ENCODE data around the gene DPH3. TPM values are rescaled to one million over a fixed set of nuclear protein-coding genes. Genes with fewer than 3 reads are reported as not detected.

Gene DPH3
- total RNA-seq, 1 donor from 2014 or later = 61.5 TPM

DNA sequence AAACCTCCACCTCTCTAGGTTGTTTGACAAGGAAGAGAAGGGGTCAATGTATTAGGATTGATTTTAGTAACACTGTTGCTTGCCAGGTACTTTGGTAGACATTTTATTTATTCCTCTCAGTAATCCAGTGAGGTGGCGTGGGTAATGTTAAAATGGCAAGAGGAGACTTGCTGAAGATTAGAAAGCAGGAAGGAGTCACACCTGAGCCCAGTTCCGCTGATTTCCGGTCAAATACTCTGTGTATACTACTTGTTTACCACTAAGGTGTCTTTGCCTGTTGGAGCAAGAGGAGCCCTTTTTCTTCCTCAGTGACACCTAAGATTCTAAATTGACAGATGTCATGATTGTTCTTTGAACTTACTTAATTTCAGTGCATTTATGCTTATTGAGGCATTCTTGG is 2.0 kb upstream of the DPH3 start:
- no peak for DNase-seq (ENCODE audit: low read depth)
- Mint-ChIP-seq H3K4me1 (ENCODE audit: low read depth, unreplicated experiment) (peaks cover 7% of the 10 kb centered on the region), H3K4me3 (ENCODE audit: unreplicated experiment) (no peak overlapping the region), H3K27ac (ENCODE audit: unreplicated experiment) (no peak overlapping the region), H3K36me3 (ENCODE audit: low read depth, unreplicated experiment) (peaks cover 3% of the 10 kb centered on the region), H3K9me3 (ENCODE audit: unreplicated experiment) (no peaks in the 10 kb centered on the region), H3K27me3 (ENCODE audit: low read depth, unreplicated experiment) (no peaks in the 10 kb centered on the region)
- Histone ChIP-seq H3K4me2 (ENCODE audit: low read length) (no peak overlapping the region), H3K27me3 (ENCODE audit: insufficient read depth, low read length) (no peaks in the 10 kb centered on the region), H4K20me1 (ENCODE audit: insufficient read depth, low read length) (peaks cover 12% of the 10 kb centered on the region), H3K9me3 (ENCODE audit: insufficient read depth, low read depth, low read length) (no peaks in the 10 kb centered on the region), H3K79me2 (ENCODE audit: insufficient read depth, low read length) (peaks cover 55% of the 10 kb centered on the region), H3K4me1 (ENCODE audit: insufficient read depth, low read length) (peaks cover 5% of the 10 kb centered on the region), H3K27ac (ENCODE audit: low read depth, low read length) (no peak overlapping the region), H2AFZ (ENCODE audit: low read depth, low read length) (no peak overlapping the region), H3K36me3 (ENCODE audit: insufficient read depth, low read length) (peaks cover 6% of the 10 kb centered on the region), H3K4me3 (ENCODE audit: insufficient read depth, low read depth, low read length) (no peak overlapping the region), H3K9ac (ENCODE audit: low read length) (no peak overlapping the region)
- no peak for TF ChIP-seq EZH2 (IDR thresholded peaks at IDR 0.05; ENCODE audit: insufficient read depth, low read length)
- TF ChIP-seq, protein P1, sequence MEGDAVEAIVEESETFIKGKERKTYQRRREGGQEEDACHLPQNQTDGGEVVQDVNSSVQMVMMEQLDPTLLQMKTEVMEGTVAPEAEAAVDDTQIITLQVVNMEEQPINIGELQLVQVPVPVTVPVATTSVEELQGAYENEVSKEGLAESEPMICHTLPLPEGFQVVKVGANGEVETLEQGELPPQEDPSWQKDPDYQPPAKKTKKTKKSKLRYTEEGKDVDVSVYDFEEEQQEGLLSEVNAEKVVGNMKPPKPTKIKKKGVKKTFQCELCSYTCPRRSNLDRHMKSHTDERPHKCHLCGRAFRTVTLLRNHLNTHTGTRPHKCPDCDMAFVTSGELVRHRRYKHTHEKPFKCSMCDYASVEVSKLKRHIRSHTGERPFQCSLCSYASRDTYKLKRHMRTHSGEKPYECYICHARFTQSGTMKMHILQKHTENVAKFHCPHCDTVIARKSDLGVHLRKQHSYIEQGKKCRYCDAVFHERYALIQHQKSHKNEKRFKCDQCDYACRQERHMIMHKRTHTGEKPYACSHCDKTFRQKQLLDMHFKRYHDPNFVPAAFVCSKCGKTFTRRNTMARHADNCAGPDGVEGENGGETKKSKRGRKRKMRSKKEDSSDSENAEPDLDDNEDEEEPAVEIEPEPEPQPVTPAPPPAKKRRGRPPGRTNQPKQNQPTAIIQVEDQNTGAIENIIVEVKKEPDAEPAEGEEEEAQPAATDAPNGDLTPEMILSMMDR (IDR thresholded peaks at IDR 0.05; ENCODE audit: insufficient read depth, low read depth, low read length) = no peak
- FAIRE-seq = no peak

DNA sequence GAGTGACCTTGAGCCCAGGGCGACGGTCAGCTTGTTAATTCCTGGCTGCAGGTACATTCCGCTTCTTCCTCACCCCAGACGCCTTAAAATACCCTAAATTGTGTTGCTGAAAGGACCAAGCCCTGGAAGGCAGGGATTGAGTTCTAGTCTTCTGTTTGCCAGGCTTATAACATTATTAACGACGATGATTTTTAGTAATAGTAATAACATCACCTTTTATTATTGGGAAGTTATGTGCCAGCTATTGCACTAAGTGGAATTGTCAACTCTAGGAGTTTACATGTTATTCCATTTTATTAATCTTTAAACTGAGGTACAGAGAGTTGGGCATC is 678 bp upstream of the DPH3 start:
- Mint-ChIP-seq H3K27ac (ENCODE audit: unreplicated experiment) (peak overlapping the region; percentile 99), H3K27me3 (ENCODE audit: low read depth, unreplicated experiment) (no peaks in the 10 kb centered on the region), H3K4me1 (ENCODE audit: low read depth, unreplicated experiment) (peaks cover 7% of the 10 kb centered on the region), H3K36me3 (ENCODE audit: low read depth, unreplicated experiment) (peaks cover 2% of the 10 kb centered on the region), H3K4me3 (ENCODE audit: unreplicated experiment) (peak overlapping the region; percentile 90), H3K9me3 (ENCODE audit: unreplicated experiment) (no peaks in the 10 kb centered on the region)
- peak overlapping the region; percentile 89 for H3K4me2 ChIP-seq (ENCODE audit: low read length)
- H4K20me1 ChIP-seq (ENCODE audit: insufficient read depth, low read length) = peaks cover 19% of the 10 kb centered on the region
- DNase-seq (ENCODE audit: low read depth) (no peak), FAIRE-seq (no peak)
- no peaks in the 10 kb centered on the region for H3K36me3 ChIP-seq (ENCODE audit: insufficient read depth, low read length)
- no peaks in the 10 kb centered on the region for H3K9me3 ChIP-seq (ENCODE audit: insufficient read depth, low read depth, low read length)
- H3K4me1 ChIP-seq (ENCODE audit: insufficient read depth, low read length) = peaks cover 5% of the 10 kb centered on the region
- H3K9ac ChIP-seq (ENCODE audit: low read length) = peak overlapping the region; percentile 98
- H2AFZ ChIP-seq (ENCODE audit: low read depth, low read length) = peak overlapping the region; percentile 91
- H3K27ac ChIP-seq (ENCODE audit: low read depth, low read length) = peak overlapping the region; percentile 93
- peaks cover 64% of the 10 kb centered on the region for H3K79me2 ChIP-seq (ENCODE audit: insufficient read depth, low read length)
- peak overlapping the region; percentile 96 for H3K4me3 ChIP-seq (ENCODE audit: insufficient read depth, low read depth, low read length)
- H3K27me3 ChIP-seq (ENCODE audit: insufficient read depth, low read length) = no peaks in the 10 kb centered on the region
- TF ChIP-seq, protein P1 (IDR thresholded peaks at IDR 0.05; ENCODE audit: insufficient read depth, low read depth, low read length) = no peak
- no peak for TF ChIP-seq EZH2 (IDR thresholded peaks at IDR 0.05; ENCODE audit: insufficient read depth, low read length)

DNA sequence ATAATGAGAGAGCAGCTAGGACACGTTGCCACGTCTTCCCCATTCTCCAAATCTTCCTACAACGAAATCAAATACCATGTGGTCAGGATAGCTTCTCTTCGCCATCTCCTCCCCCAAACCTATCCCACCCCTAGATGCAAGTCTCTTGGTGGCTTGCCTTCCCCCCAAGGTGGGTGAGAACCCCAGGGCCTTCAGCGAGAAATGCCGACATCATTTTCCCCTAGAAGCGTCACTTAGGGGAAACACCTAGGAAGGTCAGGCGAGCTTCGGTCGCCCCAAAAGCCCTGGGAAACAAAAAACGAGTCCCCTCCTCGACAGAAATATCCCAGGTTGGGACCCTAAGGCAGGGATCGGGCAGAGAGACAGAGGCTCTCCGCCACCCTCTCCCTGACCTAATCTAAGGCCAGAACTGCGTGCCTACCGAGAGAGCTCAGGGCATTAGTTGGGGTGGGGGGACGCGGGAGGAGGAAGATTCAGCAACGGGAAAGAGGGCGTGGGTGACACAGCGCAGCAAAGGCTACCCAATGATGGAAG is 502 bp downstream of the DPH3 start:
- Mint-ChIP-seq H3K4me1 (ENCODE audit: low read depth, unreplicated experiment) (peaks cover 7% of the 10 kb centered on the region), H3K27me3 (ENCODE audit: low read depth, unreplicated experiment) (no peaks in the 10 kb centered on the region), H3K27ac (ENCODE audit: unreplicated experiment) (peak overlapping the region; percentile 99), H3K36me3 (ENCODE audit: low read depth, unreplicated experiment) (peaks cover 5% of the 10 kb centered on the region), H3K9me3 (ENCODE audit: unreplicated experiment) (no peaks in the 10 kb centered on the region), H3K4me3 (ENCODE audit: unreplicated experiment) (peak overlapping the region; percentile 90)
- Histone ChIP-seq H3K36me3 (ENCODE audit: insufficient read depth, low read length) (peaks cover 8% of the 10 kb centered on the region), H3K9ac (ENCODE audit: low read length) (peak overlapping the region; percentile 98), H3K27me3 (ENCODE audit: insufficient read depth, low read length) (no peaks in the 10 kb centered on the region), H3K4me3 (ENCODE audit: insufficient read depth, low read depth, low read length) (peak overlapping the region; percentile 96), H3K4me2 (ENCODE audit: low read length) (peak overlapping the region; percentile 89), H4K20me1 (ENCODE audit: insufficient read depth, low read length) (peaks cover 19% of the 10 kb centered on the region), H3K4me1 (ENCODE audit: insufficient read depth, low read length) (peaks cover 5% of the 10 kb centered on the region), H3K27ac (ENCODE audit: low read depth, low read length) (peak overlapping the region; percentile 93), H2AFZ (ENCODE audit: low read depth, low read length) (peak overlapping the region; percentile 95), H3K79me2 (ENCODE audit: insufficient read depth, low read length) (peaks cover 64% of the 10 kb centered on the region), H3K9me3 (ENCODE audit: insufficient read depth, low read depth, low read length) (no peaks in the 10 kb centered on the region)
- FAIRE-seq (no peak), DNase-seq (ENCODE audit: low read depth) (peak; percentile 7)
- no peak for TF ChIP-seq EZH2 (IDR thresholded peaks at IDR 0.05; ENCODE audit: insufficient read depth, low read length)
- TF ChIP-seq, protein P1 (IDR thresholded peaks at IDR 0.05; ENCODE audit: insufficient read depth, low read depth, low read length) = no peak
